HG03565 (cell line): ENCODE results near the gene GGT7.
"Not testable (repeated sequence)": the region's sequence is repeated elsewhere in the genome, so short reads cannot be mapped to it uniquely, and the experiment has no call there.

Source experiments
- ATAC-seq: cut with Tn5 transposase; IDR thresholded peaks from one replicate; pipeline ENCODE4 v1.9.1; 2021; ENCODE audit warnings: mild to moderate bottlenecking, moderate library complexity; ENCODE audit not compliant: unreplicated experiment

GGT7 gene

GRCh38 chr20:34872622-34873224, at the start of gene GGT7:
GGT7 (minus strand) TSS chr20:34872856; CDS start chr20:34872815, 41 bp downstream.
- ATAC-seq = no peak

GRCh38 chr20:34921436-34921835, 48.8 kb upstream of the GGT7 start:
- no peak for ATAC-seq

- no peak for ATAC-seq
Measured at GRCh38 chr20:34920055-34920454, 47.4 kb upstream of the GGT7 start.

- ATAC-seq = no peak
Measured at GRCh38 chr20:34916774-34917354, 44.2 kb upstream of the GGT7 start.

GRCh38 chr20:34915749-34916455, 43.2 kb upstream of the GGT7 start:
- no peak for ATAC-seq

- ATAC-seq = no peak
Measured at GRCh38 chr20:34915131-34915530, 42.5 kb upstream of the GGT7 start.

GRCh38 chr20:34907616-34908469, 35.2 kb upstream of the GGT7 start:
- no peak for ATAC-seq

GRCh38 chr20:34904202-34904621, 31.6 kb upstream of the GGT7 start:
- no peak for ATAC-seq

- ATAC-seq = not testable (repeated sequence)
Measured at GRCh38 chr20:34898731-34899130, 26.1 kb upstream of the GGT7 start.

- not testable (repeated sequence) for ATAC-seq
Measured at GRCh38 chr20:34898129-34898528, 25.5 kb upstream of the GGT7 start.

GRCh38 chr20:34896086-34896621, 23.5 kb upstream of the GGT7 start:
- ATAC-seq = no peak

GRCh38 chr20:34895465-34895864, 22.8 kb upstream of the GGT7 start:
- no peak for ATAC-seq

GRCh38 chr20:34894723-34895122, 22.1 kb upstream of the GGT7 start:
- no peak for ATAC-seq

- ATAC-seq = no peak
Measured at GRCh38 chr20:34892671-34893070, 20.0 kb upstream of the GGT7 start.

- no peak for ATAC-seq
Measured at GRCh38 chr20:34891166-34892062, 18.8 kb upstream of the GGT7 start.

GRCh38 chr20:34888468-34888867, 15.8 kb upstream of the GGT7 start:
- ATAC-seq = no peak

GRCh38 chr20:34887023-34887422, 14.4 kb upstream of the GGT7 start:
- ATAC-seq = no peak

- no peak for ATAC-seq
Measured at GRCh38 chr20:34886122-34886521, 13.5 kb upstream of the GGT7 start.

GRCh38 chr20:34884260-34884659, 11.6 kb upstream of the GGT7 start:
- no peak for ATAC-seq

- ATAC-seq = no peak
Measured at GRCh38 chr20:34883809-34884208, 11.2 kb upstream of the GGT7 start.
